Putamen (tissue), 1 donor: ENCODE measurements around the gene WDR4.
"Not testable (repeated sequence)": the region's sequence is repeated elsewhere in the genome, so short reads cannot be mapped to it uniquely, and the experiment has no call there.

ENCODE experiments used
- DNase-seq: peaks from one replicate; pipeline ENCODE4 v3.0.0-alpha.2; 2016; ENCODE audit warnings: low spot score

Gene WDR4

GRCh38 chr21:42839271-42840231, 39.8 kb downstream of the WDR4 start:
- no peak for DNase-seq

- not testable (repeated sequence) for DNase-seq
These were observed 41.1 kb downstream of the WDR4 start for GRCh38 chr21:42838212-42838690.

GRCh38 chr21:42837421-42838211, 41.7 kb downstream of the WDR4 start:
- DNase-seq, result no peak

GRCh38 chr21:42836767-42837301, 42.5 kb downstream of the WDR4 start:
- DNase-seq, result no peak

- no peak for DNase-seq
These were observed 43.0 kb downstream of the WDR4 start for GRCh38 chr21:42836402-42836666.

- no peak for DNase-seq
These were observed 43.5 kb downstream of the WDR4 start for GRCh38 chr21:42835611-42836401.

- no peak for DNase-seq
These were observed 44.1 kb downstream of the WDR4 start for GRCh38 chr21:42835211-42835610.

- no peak for DNase-seq
These were observed 44.6 kb downstream of the WDR4 start for GRCh38 chr21:42834726-42835191.

GRCh38 chr21:42833859-42834725, 45.2 kb downstream of the WDR4 start:
- DNase-seq, result no peak

- peak; percentile 17 for DNase-seq
These were observed 45.9 kb downstream of the WDR4 start for GRCh38 chr21:42833439-42833815.

- not testable (repeated sequence) for DNase-seq
These were observed 47.1 kb downstream of the WDR4 start for GRCh38 chr21:42832321-42832630.

GRCh38 chr21:42830456-42831455, 48.6 kb downstream of the WDR4 start:
- no peak for DNase-seq

GRCh38 chr21:42829954-42830353, 49.4 kb downstream of the WDR4 start:
- DNase-seq, result no peak

- no peak for DNase-seq
These were observed 49.9 kb downstream of the WDR4 start for GRCh38 chr21:42829417-42829816.

GRCh38 chr21:42827588-42827987, 51.8 kb downstream of the WDR4 start:
- DNase-seq, result no peak

GRCh38 chr21:42820616-42821465, 58.5 kb downstream of the WDR4 start:
- no peak for DNase-seq

GRCh38 chr21:42819861-42820615, 59.3 kb downstream of the WDR4 start:
- no peak for DNase-seq

- DNase-seq, result peak; percentile 13
These were observed 61.0 kb downstream of the WDR4 start for GRCh38 chr21:42818328-42818749.
